ENCODE measurements around the gene FAM193A. TPM values are rescaled to one million over a fixed set of nuclear protein-coding genes. Genes with fewer than 3 reads are reported as not detected.

The FAM193A gene
- polyA plus RNA-seq, 1 experiment = 5.9 TPM

DNA sequence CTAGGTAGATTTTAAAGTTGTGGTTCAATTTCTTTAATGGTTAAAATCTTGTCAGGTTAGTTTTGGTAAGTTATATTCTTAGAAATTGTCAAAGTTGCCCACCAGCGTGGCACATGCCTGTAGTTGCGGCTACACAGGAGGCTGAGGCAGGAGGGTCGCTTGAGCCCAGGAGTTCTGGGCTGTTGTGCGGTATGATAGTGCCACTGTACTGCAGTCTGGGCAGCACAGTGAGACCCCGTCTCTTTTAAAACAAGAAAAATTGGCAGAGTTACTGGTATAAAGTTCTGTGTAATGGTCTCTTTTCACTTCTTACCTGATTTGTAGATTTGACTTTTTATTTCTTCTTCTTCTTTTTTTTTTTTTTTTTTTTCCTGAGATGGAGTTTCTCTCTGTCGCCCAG lies 64.4 kb downstream of the FAM193A start:
- CTCF ChIA-PET = no interaction called here
- DNase-seq (ENCODE audit: low read depth) = no peak
- Histone ChIP-seq H3K27me3 (ENCODE audit: control insufficient read depth, insufficient read depth, low read length) (no peaks in the 10 kb centered on the region), H3K4me3 (ENCODE audit: low read depth, low read length) (no peak overlapping the region), H3K36me3 (ENCODE audit: control insufficient read depth, insufficient read depth, low read length) (0 out of 2 replicates have a peak, but pooled peaks cover 2% of the 10 kb centered on the region)
- POLR2A ChIA-PET = interaction anchor here (0.6 kb wide), 1 partner anchor 450 kb away, joined by 13 read pairs; no protein-coding TSS in a partner anchor
- TF ChIP-seq CTCF (IDR thresholded peaks at IDR 0.05; ENCODE audit: insufficient read depth, low read depth, low read length) = no peak

- ChIA-PET CTCF (no interaction called here), POLR2A (no interaction called here)
- DNase-seq (ENCODE audit: low read depth) = no peak
- Histone ChIP-seq H3K4me3 (ENCODE audit: low read depth, low read length) (no peak overlapping the region), H3K36me3 (ENCODE audit: control insufficient read depth, insufficient read depth, low read length) (no peaks in the 10 kb centered on the region), H3K27me3 (ENCODE audit: control insufficient read depth, insufficient read depth, low read length) (no peaks in the 10 kb centered on the region)
- no peak for TF ChIP-seq CTCF (IDR thresholded peaks at IDR 0.05; ENCODE audit: insufficient read depth, low read depth, low read length)
Observed at GRCh38 chr4:2604614-2605013, 68.2 kb downstream of the FAM193A start.

GRCh38 chr4:2606960-2607506 lies 70.6 kb downstream of the FAM193A start:
- H3K4me3 ChIP-seq (ENCODE audit: low read depth, low read length) = no peak overlapping the region
- H3K36me3 ChIP-seq (ENCODE audit: control insufficient read depth, insufficient read depth, low read length) = no peaks in the 10 kb centered on the region
- DNase-seq (ENCODE audit: low read depth) = no peak
- ChIA-PET POLR2A (no interaction called here), CTCF (interaction anchor here (0.8 kb wide), 1 partner anchor 14 kb away, joined by 3 read pairs; no protein-coding TSS in a partner anchor)
- TF ChIP-seq CTCF (IDR thresholded peaks at IDR 0.05; ENCODE audit: insufficient read depth, low read depth, low read length) = no peak
- no peaks in the 10 kb centered on the region for H3K27me3 ChIP-seq (ENCODE audit: control insufficient read depth, insufficient read depth, low read length)

DNA sequence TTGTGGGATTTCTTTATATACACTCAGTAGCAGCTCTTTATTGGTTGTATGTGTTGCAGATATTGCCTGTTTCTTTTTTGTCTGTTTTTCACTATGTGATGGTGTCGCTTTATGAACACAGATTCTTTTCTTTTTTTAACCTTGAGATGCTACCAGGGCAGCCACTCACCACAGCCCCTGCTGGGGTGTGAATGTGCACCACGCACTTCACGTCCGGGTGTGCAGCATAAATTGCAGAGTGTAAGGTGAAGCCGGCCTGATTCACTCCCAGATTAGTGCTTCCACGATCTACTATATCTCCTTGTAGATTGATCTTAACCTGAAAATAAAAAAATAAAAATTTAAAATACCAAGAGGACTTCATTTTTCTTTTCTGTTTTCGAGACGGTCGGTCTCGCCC lies 71.4 kb downstream of the FAM193A start:
- H3K36me3 ChIP-seq (ENCODE audit: control insufficient read depth, insufficient read depth, low read length) = no peaks in the 10 kb centered on the region
- DNase-seq (ENCODE audit: low read depth) = no peak
- H3K27me3 ChIP-seq (ENCODE audit: control insufficient read depth, insufficient read depth, low read length) = no peaks in the 10 kb centered on the region
- CTCF ChIA-PET = interaction anchor here (0.8 kb wide), 1 partner anchor 13 kb away, joined by 3 read pairs; no protein-coding TSS in a partner anchor
- TF ChIP-seq CTCF (IDR thresholded peaks at IDR 0.05; ENCODE audit: insufficient read depth, low read depth, low read length) = no peak
- POLR2A ChIA-PET = no interaction called here
- no peak overlapping the region for H3K4me3 ChIP-seq (ENCODE audit: low read depth, low read length)

GRCh38 chr4:2608291-2608690 lies 71.8 kb downstream of the FAM193A start:
- no peak overlapping the region for H3K4me3 ChIP-seq (ENCODE audit: low read depth, low read length)
- H3K27me3 ChIP-seq (ENCODE audit: control insufficient read depth, insufficient read depth, low read length) = no peaks in the 10 kb centered on the region
- no peaks in the 10 kb centered on the region for H3K36me3 ChIP-seq (ENCODE audit: control insufficient read depth, insufficient read depth, low read length)
- ChIA-PET CTCF (no interaction called here), POLR2A (no interaction called here)
- no peak for DNase-seq (ENCODE audit: low read depth)
- no peak for TF ChIP-seq CTCF (IDR thresholded peaks at IDR 0.05; ENCODE audit: insufficient read depth, low read depth, low read length)
